Measurements from ENCODE around the gene TMEM165.
"Not testable (repeated sequence)": the region's sequence is repeated elsewhere in the genome, so short reads cannot be mapped to it uniquely, and the experiment has no call there.

TMEM165 gene, protein sequence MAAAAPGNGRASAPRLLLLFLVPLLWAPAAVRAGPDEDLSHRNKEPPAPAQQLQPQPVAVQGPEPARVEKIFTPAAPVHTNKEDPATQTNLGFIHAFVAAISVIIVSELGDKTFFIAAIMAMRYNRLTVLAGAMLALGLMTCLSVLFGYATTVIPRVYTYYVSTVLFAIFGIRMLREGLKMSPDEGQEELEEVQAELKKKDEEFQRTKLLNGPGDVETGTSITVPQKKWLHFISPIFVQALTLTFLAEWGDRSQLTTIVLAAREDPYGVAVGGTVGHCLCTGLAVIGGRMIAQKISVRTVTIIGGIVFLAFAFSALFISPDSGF

DNA sequence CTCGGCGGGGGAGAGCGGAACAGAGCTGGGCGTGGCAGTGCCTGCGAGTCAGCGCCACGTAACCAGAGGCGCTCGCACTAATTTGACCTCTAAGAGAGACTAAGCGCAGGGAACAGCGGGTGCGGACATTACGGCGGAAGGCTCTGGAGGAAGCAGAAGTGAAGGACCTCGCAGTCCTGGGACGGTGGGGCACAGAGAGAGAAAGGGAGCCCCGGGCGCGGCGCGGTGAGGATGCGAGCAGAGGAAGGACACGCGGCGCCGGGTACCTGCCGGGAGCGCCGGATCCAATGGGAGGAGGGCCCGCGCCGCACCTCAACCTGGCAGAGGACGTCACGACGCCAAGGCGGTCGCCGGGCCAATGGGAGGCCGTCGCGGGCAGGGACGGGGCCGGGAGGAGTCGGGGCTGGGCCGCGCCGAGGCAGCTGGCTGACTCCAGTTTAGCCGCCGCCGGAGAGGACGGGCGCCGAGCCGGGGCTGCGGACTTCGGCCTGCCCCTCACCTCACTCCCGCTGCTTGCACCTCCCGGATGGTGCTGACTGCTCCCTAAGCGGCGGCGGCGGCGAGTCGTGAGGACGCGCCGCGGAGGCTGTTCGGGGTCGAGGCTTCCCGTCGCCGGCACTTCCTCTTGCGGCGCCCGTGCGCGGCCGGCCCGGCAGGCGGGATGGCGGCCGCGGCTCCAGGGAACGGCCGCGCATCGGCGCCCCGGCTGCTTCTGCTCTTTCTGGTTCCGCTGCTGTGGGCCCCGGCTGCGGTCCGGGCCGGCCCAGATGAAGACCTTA is at the start of gene TMEM165:
TSS of gene TMEM165 (plus strand) at position 429 of the 779 bp plus-strand sequence. CDS start at position 662, 233 bp downstream.
- DNase-seq = peak; percentile 47 to 78

DNA sequence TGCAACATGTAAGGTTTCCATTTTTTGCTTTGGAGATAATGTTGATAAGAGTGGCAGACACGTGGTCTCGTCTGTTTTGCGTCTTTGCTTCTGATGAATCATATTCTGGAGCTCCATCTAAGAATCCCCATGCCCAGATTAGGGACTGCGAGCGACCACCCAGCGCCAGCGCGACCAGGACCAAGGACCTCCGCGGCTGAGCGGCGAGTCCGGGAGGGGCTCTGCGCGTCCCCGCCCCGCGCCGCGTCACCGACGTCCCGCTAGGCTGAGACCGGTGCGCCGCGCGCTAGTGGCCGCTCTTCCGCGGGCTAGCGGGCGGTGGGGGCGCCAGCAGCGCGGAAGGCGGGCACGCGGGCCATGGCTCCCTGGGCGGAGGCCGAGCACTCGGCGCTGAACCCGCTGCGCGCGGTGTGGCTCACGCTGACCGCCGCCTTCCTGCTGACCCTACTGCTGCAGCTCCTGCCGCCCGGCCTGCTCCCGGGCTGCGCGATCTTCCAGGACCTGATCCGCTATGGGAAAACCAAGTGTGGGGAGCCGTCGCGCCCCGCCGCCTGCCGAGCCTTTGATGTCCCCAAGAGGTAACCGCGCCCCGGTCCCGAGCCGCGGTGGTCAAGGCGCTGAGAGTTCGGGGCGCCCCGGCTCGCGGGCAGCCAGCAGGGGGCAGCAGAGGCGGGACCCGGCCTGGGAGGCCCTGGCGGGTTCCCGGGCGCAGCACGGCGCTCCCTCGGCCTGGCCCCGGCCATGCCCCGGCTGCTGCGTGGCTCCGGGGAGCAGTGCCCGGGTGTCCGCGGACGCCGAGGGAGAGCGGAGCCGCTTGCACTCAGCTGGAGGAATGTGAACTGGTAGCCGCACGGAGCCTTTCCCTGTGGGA is 49.5 kb upstream of the TMEM165 start, which contains the start of gene SRD5A3:
TSS of gene SRD5A3 (plus strand) at position 263 of the 871 bp plus-strand sequence. CDS start at position 358, 95 bp downstream.
- peak; percentile 48 to 65 for DNase-seq

DNA sequence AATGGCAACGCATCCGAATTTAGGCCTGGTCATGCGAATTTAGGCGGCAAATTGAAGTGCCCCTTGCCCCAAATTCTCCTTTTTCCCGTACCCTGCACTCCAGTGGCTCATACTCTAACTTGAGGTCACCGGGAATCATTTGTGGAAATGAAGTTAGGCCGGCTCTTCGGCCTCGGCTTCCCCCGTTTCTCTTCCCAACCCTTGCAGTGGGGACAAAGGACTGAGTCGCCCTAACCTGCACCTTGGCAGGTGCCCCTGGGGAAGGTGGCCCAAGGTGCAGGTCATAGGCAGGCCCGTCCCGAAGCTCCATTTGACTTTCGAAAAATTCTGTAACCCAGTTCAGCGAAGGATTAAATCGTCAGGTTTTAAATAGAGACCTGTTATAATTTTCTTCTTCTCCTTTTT is 48.9 kb upstream of the TMEM165 start:
- DNase-seq = no peak

GRCh38 chr4:55347610-55348228 is 48.0 kb upstream of the TMEM165 start:
- DNase-seq = no peak

GRCh38 chr4:55348466-55348865 is 47.3 kb upstream of the TMEM165 start:
- no peak for DNase-seq

GRCh38 chr4:55350870-55351269 is 44.9 kb upstream of the TMEM165 start:
- not testable (repeated sequence) for DNase-seq

- DNase-seq = no peak
Measured at GRCh38 chr4:55351824-55352223, 43.9 kb upstream of the TMEM165 start.

- no peak for DNase-seq
Measured at GRCh38 chr4:55352726-55353125, 43.0 kb upstream of the TMEM165 start.

- DNase-seq = not testable (repeated sequence)
Measured at GRCh38 chr4:55353228-55353747, 42.5 kb upstream of the TMEM165 start.

GRCh38 chr4:55354648-55355047 is 41.1 kb upstream of the TMEM165 start:
- DNase-seq = no peak

GRCh38 chr4:55355555-55355954 is 40.2 kb upstream of the TMEM165 start:
- DNase-seq = no peak

- no peak for DNase-seq
Measured at GRCh38 chr4:55356991-55357461, 38.7 kb upstream of the TMEM165 start.

GRCh38 chr4:55358246-55358645 is 37.5 kb upstream of the TMEM165 start:
- DNase-seq = no peak

GRCh38 chr4:55358668-55359067 is 37.1 kb upstream of the TMEM165 start:
- DNase-seq = no peak

DNA sequence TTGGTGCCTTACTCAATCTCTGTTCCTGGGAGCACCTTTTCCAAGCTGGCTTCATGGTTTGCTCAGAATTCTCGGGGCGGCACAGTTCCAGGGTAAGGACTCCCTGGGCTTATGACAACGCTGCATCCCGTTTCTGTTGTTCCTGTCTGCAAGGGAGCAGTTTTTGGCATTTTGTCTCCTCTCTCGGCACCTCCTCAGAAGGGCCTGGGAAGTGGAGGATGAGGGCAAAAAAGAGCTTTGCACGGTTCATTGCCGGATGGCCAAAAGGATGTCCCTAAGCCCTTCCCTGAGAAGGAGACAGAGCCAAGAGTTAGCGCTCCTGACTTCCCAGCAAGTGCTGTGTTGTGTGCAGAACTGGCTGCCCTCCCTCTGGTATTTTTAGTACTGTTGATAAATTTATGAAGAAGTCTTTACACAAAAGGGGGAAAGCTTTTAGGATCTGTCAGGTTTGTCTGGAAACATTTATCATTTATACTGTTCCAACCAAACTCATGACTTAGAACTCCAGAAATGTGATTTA is 36.3 kb upstream of the TMEM165 start:
- DNase-seq = no peak

- DNase-seq = not testable (repeated sequence)
Measured at GRCh38 chr4:55362938-55363337, 32.8 kb upstream of the TMEM165 start.

DNA sequence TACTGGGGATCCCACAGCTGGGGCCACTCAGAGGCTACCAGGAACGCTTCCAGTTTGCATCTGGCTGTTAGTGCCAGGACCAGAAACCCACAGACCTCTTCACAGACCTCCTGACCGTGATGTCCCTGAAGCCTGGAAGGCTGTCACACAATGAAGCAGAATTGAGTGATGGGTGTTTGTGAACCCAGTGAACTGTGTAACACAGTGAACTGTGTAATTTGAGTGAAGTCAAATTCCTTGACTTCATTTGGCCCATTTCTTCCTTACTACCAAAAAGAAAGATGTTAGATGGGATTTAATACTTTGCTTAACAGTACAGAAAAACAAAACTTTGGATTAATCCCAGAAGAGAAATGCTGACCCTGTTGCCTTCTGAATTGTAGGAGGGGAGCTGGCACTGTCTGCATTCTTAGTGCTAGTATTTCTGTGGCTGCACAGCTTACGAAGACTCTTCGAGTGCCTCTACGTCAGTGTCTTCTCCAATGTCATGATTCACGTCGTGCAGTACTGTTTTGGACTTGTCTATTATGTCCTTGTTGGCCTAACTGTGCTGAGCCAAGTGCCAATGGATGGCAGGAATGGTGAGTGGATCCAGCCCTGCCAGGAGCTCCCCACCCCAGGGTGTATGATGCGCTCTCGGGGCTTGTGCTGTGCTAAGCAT is 31.9 kb upstream of the TMEM165 start:
- DNase-seq = no peak

GRCh38 chr4:55364691-55365344 is 30.9 kb upstream of the TMEM165 start:
- no peak for DNase-seq

DNA sequence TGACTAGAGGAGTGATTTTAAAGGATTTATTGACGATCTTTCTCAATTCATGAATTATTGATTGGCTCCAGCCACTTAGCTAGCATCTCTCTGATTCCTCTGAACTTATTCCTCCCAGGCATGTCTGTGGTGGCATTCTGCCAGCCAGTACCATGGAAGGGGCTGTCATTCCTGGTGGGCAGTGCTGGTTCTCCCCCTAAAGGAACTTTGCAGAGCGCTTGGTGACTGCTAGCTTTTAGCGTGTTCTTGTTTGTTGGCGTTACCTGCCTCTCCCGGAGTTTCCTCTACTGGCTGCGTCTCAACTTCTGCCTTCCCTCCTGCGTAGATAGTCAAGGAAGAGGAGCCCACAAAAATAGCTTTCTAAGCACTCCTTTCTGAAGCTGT is 30.4 kb upstream of the TMEM165 start:
- DNase-seq = no peak

GRCh38 chr4:55366621-55367020 is 29.1 kb upstream of the TMEM165 start:
- DNase-seq = no peak

Measured in SW 1271 (cell line).